HG02981 (cell line): ENCODE measurements around the gene APOA4.
"Not testable (repeated sequence)": the region's sequence is repeated elsewhere in the genome, so short reads cannot be mapped to it uniquely, and the experiment has no call there.

Source experiments
- ATAC-seq: cut with Tn5 transposase; IDR thresholded peaks from one replicate; pipeline ENCODE4 v1.9.1; 2021; ENCODE audit warnings: mild to moderate bottlenecking, moderate library complexity; ENCODE audit not compliant: unreplicated experiment

The APOA4 gene

DNA sequence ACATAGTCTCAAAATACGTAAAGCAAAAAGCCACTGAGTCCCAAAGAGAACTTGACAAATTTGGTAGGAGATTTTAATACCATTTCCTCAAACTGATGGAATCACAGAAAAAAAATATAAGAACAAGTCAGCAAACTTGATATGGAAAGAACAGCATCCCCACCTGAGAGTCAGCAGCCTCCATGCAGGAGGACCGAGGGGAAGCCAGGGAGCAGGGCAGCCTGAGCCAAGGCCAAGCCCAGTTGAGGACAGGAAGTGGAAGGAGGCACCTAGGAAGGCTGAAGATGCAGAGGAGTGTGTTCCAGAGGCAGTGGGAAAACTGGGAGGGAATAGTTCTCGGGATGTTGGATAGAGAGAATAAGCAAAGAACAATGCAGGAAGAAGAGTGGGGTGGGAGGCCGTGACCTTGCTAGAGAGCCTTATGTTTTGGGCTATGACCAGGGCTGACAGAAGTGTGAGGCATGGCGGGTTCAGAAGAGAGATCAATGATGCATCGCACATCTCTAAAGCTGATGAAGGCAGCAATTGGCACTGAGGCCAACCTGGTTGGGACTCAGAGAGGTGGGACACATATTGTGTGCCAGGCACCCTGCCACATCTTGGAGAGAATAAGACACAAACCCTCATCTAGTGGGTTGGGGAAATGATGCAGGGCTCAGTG, 15.4 kb downstream of the APOA4 start:
- no peak for ATAC-seq

DNA sequence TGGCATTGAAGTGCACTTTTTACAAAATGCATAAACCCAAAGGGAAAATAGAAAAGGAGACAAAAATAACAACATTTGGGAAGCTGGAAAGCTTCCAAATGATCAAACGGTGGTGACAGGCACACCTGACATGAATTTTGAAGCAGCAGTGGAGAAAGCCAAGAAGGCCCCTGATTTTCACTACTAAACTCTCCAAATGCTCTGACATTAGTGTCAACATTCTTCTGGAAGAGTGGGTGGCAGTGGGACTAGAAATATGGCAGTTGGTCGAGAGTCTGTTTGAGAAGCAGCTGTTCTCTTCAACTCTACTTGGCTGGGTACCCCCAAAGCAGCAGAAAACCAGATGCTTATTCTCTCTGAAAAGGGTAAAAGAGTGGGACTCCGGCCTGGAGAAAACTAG, 19.1 kb downstream of the APOA4 start:
- no peak for ATAC-seq

DNA sequence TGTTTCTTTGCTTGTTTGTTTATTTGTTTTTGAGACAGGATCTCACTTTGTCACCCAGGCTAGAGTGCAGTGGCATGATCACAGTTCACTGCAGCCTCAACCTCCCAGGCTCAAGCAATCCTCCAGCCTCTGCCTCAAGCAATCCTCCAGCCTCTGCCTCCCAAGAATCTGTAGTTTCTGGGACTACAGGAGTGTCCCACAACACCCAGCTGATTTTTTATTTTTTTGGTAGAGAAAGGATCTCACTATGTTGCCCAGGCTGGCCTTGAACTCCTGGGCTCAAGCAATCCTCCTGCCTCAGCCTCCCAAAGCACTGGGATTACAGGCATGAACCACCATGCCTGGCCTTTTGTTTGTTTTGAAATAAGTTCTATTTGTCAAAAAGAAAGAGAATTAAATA, 21.4 kb downstream of the APOA4 start:
- not testable (repeated sequence) for ATAC-seq

DNA sequence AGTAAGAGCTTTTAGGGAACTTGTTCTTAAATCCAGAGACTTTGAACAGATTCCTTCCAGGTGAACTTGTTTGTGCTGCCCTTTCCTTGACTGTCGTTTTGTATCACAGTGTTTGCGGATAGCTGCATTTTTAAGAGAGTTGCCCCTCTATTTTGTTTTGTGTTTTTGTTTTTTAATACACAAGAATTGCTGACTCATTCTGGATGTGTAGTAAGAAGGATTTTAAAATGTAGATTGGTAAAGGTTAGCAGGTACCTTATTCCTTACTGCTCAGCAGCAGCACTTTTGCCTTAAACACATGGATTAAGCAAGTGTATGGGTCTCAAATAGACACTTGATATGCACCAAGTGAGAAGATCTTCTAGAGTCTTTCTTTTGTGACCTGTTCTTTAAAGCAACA, 22.5 kb downstream of the APOA4 start:
- no peak for ATAC-seq

DNA sequence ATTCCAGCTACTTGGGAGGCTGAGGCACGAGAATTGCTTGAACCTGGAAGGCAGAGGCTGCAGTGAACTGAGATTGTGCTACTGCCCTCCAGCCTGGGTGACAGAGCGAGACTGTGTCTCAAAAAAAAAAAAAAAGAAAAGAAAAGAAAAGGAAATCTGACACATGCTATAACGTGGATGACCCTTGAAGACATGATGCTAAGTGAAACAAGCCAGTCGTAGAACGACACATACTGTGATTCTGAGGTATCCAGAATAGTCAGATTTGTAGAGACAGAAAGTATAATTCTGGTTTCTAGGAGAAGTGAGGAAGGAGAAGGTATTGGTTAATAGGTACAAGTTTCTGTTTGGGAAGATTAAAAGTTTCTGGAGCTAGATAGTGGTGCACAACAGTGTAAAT, 24.7 kb downstream of the APOA4 start:
- no peak for ATAC-seq

DNA sequence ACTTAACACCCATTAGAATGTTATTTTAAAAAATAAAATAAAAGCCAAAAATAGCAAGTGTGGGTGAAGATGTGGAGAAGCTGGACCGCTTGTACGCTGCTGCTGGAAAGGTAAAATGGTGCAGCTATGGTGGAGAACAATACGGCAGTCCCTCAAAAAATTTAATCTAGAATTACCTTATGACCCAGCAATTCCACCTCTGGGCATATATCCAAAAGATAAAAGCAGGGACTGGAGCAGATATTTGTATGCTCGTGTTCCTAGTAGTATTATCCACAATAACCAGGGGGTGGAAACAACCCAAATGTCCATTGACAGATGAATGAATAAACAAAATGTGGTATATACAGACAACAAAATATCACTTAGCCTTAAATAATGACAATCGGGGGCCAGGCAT, 25.3 kb downstream of the APOA4 start:
- no peak for ATAC-seq

DNA sequence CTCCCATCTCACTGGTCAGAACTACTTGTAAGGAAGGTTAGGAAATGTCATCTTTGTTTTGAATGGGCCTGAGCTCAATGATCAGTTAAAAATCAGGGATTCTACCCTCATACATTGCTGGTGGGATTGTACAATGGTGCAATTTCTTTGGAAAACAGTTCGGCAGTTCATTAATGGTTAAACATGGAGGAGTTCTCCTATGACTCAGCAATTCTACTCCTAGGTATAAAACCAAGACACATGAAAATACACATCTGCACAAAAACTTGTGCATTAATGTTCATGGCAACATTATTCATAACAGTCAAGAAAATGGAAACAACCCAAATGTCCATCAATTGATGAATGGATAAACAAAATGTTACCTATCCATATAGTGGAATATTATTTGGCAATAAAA, 26.6 kb downstream of the APOA4 start:
- ATAC-seq = no peak

DNA sequence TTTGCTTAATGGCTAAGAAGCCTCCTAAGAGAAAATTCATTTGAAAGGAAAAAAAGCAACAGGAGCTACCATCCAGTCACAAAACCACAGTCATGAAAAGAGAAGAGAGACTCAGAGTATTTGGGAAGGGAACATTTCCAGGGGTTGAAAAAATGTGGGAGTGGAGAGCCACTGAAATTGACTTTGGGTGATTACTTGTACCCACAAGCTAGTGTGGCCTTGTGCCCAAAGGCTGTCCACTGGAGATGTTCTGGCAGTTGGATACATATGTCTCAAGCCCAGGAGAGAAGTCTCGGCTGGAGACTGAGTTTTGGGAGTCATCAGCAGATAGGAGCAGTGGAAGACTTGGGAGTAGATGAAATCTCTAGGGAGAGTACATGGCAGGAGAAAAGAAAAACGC, 28.3 kb downstream of the APOA4 start:
- no peak for ATAC-seq

DNA sequence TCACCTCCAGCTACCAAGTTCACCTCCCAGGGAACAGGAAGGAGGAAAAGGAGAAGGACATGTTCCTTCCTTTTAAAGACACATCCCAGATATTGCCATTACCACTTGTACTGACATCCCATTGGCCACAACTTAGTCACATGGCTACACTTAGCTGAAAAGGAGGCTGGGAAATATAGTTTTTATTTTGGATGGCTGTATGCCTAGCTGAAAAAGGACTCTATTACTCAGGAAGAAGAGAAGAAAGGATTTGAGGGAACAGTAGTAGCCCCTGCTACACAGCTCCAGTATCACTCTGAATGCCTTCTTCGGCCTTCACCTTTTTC, 29.4 kb downstream of the APOA4 start:
- ATAC-seq = no peak

DNA sequence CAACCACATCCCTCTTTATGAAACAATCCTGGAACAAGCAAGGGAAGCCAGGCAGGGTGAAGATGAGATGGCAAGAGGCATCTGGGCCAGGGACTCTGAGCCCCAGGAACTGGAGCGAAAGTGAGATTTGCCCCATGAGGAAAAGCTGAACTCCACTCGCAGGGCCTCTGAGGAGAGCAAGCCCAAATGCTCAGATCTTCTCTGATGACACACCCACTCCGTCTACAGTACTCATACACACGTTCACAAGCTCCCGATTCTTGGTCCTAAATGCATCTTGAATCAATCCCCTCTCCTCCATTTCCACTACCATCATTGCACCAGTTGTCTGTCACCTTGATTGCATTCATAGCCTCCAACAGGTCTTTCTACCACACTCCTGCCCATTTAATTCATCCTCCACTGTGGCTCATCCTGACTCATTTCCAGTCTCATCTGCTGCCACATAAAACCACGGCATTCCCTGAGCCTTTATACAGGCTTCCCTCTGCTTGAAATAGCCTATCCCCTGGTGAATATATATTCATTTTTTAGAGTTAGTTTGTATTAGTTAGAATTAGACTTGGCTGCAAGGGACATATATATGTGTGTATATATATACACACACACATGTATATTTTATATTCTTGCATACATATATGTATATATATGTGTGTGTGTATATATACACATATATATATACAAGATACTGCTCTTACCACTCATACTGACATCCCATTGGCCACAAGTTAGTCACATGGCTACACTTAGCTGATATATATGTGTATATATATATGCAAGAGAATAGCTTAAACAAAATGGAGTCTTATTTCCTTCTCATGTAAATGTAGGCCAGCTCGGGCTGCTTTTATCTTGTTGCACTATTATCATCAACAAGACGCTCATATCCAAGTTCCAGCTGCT, 30.0 kb downstream of the APOA4 start:
- no peak for ATAC-seq

DNA sequence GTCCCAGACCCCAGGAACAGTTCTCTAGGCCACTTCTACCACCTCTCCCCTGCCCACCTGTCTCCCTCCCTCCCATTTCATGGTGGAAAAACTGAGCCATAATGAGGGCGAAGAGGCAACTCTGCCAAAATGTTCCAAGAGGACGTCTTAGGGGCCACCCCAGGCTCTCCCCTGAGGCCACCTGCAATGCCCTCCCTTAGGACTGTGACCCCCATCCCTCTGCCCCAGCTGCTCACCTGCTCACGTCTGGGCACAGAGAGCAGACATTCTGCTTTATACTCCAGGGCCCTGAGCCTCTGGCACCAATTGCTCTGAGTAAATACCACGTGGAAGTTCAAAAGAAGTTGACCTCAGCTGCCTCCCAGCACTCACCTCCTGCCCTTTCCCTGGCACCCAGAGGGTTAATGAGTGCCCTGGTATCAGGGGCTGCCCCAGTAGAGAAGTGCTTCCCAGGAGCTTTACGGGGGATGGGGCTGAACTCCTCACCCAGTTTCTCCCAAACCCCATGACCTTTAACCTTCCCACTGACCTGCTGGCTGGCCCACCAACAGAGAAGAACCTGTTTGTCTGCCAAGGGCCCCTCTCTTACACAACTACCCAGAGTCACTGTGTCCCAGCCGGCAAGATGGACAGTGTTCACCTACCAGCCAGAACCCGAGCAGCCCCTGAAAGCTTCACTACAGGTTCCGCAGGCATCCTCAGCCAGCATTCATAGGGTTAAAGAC, 30.8 kb downstream of the APOA4 start:
- ATAC-seq = no peak

DNA sequence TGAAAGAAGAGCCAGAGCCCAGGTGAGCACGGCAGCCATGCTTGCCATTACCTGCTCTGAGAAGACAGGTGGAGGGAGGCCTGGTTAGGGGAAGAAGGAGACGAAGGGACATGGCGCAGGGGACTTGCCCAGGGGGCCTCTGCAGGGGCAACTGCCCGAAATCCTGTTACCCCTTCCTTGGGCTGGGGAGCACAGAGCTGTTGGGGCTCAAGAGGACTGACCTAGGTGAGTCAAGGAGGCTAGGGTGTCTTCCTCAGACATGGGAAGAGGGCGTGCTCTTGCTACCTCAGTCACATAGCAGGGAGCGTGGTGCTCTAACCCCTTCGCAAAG, 31.3 kb downstream of the APOA4 start, which contains the start of gene APOA5:
TSS of gene APOA5 (minus strand) at position 67 of the 331 bp plus-strand sequence. CDS start at position 48, 19 bp downstream.
- no peak for ATAC-seq

DNA sequence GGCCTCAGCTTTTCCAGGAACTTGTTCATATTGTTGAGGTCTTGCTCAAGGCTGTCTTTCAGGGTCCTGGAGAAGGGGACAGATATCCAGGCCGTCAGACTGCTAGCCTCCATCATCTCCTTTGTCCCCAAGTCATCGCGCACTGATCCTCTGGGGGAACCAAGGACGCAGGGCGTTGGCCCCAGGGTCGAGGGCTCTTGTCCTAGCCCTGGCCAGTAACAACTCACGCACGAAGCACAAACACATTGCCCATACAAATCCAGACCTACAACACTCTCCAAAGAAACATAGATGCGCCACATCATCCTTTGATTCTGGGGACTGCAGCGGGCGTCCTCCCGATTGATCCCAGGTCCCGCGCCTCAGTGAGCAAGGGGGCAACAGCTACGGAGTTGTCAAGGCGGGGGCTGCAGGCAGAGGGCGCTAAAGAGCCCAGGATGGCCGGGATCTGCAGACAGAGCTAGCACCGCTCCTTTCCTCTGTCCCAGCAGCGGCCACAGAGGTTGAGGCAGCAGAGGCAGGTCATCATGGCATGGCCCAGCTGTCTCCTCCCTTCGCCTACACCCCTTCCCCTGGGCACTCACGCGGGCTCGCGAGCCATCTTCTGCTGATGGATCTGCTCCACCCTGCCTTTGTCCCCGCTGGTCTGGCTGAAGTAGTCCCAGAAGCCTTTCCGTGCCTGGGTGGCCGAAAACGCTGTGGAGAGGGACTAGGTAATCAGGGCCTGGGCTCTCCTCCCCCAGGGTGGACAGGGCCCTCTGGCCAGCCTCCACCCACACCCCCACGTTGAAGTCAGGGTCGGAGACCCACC, 31.9 kb downstream of the APOA4 start:
- ATAC-seq = no peak

DNA sequence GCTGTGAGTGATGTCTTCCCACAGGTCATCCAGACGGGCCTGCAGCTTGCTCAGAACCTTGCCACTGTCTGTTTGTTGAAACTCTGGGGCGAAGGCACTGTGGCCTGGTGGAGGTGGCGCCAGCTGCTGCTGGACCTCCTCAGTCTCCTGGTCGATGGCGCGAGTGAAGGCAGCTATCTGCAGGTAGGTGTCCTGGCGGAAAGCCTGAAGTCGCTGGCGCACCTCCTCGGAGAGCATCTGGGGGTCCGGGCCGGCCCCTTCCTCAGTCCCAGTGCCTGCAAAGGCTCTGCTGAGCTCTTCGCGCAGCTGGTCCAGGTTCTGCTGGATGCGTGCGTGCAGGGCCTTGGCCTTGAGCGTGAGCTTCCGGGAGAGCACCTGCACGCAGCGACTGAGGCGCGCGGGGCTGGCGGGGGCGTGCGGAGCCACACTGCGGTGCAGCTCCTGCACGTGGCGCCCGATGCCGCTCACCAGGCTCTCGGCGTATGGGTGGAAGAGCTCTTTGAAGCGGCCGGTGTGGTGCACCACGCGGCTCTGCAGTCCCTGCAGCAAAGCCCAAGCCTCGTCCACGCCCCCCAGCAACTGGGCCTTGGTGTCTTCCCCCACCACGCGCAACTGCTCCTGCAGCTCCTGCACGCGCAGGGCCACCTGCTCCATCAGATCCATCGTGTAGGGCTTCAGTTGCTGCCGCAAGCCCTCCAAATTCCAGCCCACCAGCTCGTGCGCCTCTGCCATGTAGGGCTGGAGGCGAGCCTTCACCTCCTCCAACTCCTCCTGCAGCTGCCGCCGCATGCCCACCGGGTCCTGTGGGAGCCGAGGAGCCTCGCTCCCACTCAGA, 32.7 kb downstream of the APOA4 start:
- no peak for ATAC-seq

DNA sequence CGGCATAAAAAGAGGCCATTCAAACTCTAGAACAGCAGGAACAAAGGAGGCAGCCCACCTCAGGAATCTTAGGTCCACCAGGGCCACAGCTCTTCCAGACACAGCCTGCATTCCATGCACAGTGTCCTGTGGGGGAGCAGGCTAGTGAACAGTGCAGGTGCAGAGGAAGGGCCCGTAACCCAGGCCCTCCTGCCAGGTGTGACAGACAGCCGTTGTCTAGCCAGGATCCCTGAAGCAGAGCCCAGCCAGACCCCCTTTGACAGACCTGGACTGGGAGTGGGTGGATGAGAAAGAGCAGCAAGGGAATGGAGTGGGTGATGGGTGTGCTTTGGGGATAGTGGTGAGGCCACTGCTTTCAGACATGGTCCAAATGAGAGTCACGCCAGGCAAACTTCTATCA, 34.1 kb downstream of the APOA4 start:
- ATAC-seq = no peak

DNA sequence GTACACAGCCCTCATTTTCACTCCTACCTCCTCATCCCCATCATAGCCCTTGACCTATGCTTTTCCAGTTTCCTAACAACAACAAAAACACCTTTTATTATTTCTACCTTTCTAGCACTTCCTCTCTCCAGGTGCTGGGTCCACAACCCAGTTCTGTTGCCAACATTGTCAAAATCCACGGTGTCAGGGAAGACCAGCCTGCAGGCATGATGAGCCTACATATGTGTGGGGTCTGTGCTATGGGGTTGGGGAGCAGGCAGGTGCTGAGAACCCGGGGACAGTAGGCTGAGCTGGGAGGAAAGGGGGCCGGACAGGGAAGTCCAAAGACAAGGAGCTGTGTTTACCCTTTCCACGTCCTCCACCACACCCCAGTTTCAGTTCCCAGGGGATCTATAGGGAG, 34.6 kb downstream of the APOA4 start:
- no peak for ATAC-seq

DNA sequence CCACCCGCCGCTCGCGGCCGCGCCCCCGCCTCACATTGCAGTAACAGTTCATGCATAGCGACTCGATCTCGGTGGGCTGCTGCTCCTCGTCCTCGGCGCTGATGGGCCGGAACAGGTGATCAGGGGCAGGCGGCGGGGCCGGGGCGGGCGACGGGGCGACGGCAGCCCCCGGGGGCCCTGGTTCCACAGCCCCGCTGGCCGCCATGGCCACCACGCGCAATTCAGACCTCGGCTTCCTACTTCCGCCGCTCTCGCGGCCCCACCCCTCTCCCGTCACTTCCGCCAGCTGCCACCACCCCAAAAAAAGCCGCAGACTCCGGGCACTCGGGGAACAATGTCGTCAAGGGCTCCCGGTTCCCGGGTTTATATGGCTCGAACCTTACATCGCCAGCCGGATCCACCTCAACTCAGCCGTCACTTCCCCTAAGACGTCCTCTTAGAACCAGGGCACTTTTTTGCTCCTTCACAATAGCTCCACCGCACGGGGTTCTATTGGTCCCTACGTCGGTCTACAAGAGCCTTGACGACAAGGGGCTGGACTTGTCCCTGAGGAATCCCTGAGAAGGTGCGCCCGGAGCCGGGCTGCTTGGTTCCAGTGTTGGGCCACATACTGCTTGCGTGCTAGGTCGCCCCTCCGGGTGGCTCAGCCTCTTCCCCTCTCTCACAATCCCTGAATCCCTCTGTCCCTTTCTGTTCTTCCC, 35.2 kb downstream of the APOA4 start, which contains the start of gene ZPR1:
TSS of gene ZPR1 (minus strand) at position 238 of the 701 bp plus-strand sequence. CDS start at position 205, 33 bp downstream.
- ATAC-seq = peak; percentile 80

DNA sequence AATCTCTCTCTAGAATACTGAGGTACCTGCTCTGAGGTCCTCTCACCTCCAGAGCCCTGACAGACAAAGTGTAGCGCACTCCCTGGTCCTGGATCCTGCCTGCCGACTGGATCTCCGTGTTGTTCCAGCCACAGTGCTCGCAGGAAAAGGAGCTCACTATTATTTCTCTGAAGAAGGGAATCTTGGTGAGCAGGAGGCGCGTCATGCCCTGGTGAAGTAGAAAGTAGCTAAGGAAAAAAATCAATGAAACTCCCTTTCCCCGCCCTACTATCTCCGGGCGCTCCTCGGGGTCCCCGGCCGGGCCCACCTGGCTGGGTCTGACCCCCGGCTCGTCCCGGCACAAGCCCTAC, 35.7 kb downstream of the APOA4 start:
- ATAC-seq = no peak

DNA sequence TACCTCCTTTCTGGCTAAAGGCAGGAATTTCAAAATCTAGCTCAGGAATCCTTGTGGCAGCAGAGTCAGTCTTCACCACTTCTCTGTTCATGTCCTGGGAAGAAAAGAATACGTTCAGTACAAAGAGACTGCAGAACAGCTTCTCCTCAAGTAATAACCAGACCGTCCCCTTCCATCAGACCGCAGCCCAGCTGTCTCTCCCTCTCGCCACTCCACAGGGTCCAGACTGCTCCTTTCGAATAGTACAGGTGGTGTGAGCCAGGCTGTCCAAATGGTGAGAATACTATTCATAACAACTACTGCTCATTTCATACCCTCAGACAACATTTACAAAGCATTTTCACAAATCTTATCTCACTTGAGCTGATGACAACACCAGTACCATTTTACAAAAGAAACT, 36.1 kb downstream of the APOA4 start:
- ATAC-seq = no peak

DNA sequence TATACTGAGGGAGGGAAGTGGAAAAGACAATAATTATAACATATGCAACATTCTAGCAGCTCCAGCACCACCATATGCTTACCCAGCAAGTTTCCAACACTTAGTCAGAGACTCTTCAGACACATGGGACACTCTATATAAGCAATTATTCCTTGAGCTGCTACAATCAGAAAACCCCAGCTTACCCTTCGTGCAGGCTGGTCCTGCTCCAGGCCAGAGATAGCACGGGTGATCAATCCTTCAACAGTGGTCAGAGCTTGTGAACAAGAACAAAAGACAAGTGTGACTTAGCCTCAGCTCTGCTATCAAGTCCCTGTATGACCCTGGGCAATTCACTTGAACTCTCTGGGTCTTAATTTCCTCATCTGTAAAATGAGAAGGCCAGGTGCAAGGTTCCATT, 36.8 kb downstream of the APOA4 start:
- no peak for ATAC-seq
